ENCODE results near the gene SNRNP27.

- no peak for TF ChIP-seq CTCF (IDR thresholded peaks at IDR 0.05)
- no peak for TF ChIP-seq POLR2A (IDR thresholded peaks at IDR 0.05)
Observed at GRCh38 chr2:69917852-69918251, 24.1 kb downstream of the SNRNP27 start.
